Measurements from ENCODE around the gene PRPSAP2. TPM values are rescaled to one million over a fixed set of nuclear protein-coding genes. Genes with fewer than 3 reads are reported as not detected.

The PRPSAP2 gene
- total and polyA plus RNA-seq, 2 donors (not counting 1 experiment from before 2014, with no cell fraction given) = 27.1 to 58.8 TPM

GRCh38 chr17:18848501-18848900 is 9.4 kb upstream of the PRPSAP2 start:
- no peak for TF ChIP-seq EZH2 (IDR thresholded peaks at IDR 0.05; ENCODE audit: borderline replicate concordance, insufficient read depth, low read depth, low read length, poor library complexity, severe bottlenecking)
- no peak for TF ChIP-seq CTCF (IDR thresholded peaks at IDR 0.05)
- peaks cover 2% of the 10 kb centered on the region for H3K4me1 Mint-ChIP-seq
- H3K27me3 ChIP-seq (replicated peaks in 1 of 4; ENCODE audit: control extremely low read depth in 1 of 4, control insufficient read depth in 3 of 4, insufficient read depth in 4 of 4, low read length in 3 of 4) = no peaks in the 10 kb centered on the region
- no peaks in the 10 kb centered on the region for H3K79me2 ChIP-seq (ENCODE audit: control insufficient read depth, insufficient read depth, low read length)
- no peaks in the 10 kb centered on the region for H3K9me3 Mint-ChIP-seq (ENCODE audit: insufficient read depth)
- no peaks in the 10 kb centered on the region for H3K9me3 ChIP-seq (ENCODE audit: control extremely low read depth in 1 of 3, control insufficient read depth in 2 of 3, insufficient read depth in 1 of 3, low read length in 2 of 3)
- CTCF ChIA-PET = no interaction called here
- no peak overlapping the region for H2AFZ ChIP-seq (ENCODE audit: insufficient read depth, low read depth, low read length, poor library complexity, severe bottlenecking)
- no peak overlapping the region for H3K27ac ChIP-seq (ENCODE audit: low read length in 2 of 2)
- H3K36me3 ChIP-seq (replicated peaks in 1 of 2; ENCODE audit: control extremely low read depth in 1 of 2, control insufficient read depth in 1 of 2, extremely low read depth in 1 of 2, insufficient read depth in 2 of 2, low read length in 1 of 2) = no peaks in the 10 kb centered on the region
- intact Hi-C loops (cut with micrococcal nuclease) = no loop called here
- no peak overlapping the region for H3K27ac Mint-ChIP-seq
- no peak overlapping the region for H3K4me3 ChIP-seq (ENCODE audit: control extremely low read depth in 1 of 5, extremely low read depth in 1 of 5, insufficient read depth in 1 of 5, low read depth in 2 of 5, low read length in 4 of 5)
- H3K27me3 Mint-ChIP-seq = no peaks in the 10 kb centered on the region
- no peaks in the 10 kb centered on the region for H3K4me1 ChIP-seq (ENCODE audit: control insufficient read depth in 2 of 2, insufficient read depth in 2 of 2, low read length in 2 of 2)
- no peak overlapping the region for H3K9ac ChIP-seq (ENCODE audit: low read length)
- POLR2A ChIA-PET = no interaction called here
- H3K4me2 ChIP-seq (replicated peaks; ENCODE audit: low read depth, low read length, poor library complexity, severe bottlenecking) = no peak overlapping the region
- WGBS (ENCODE audit: insufficient coverage) = 100% methylated on average over 4 of the region's 6 CpGs
- no peak for ATAC-seq (ENCODE audit: low read depth)
- no peaks in the 10 kb centered on the region for H4K20me1 ChIP-seq (ENCODE audit: control insufficient read depth, insufficient read depth, low read length, poor library complexity, severe bottlenecking)
- no peak for DNase-seq
- H3K4me3 Mint-ChIP-seq = no peak overlapping the region

DNA sequence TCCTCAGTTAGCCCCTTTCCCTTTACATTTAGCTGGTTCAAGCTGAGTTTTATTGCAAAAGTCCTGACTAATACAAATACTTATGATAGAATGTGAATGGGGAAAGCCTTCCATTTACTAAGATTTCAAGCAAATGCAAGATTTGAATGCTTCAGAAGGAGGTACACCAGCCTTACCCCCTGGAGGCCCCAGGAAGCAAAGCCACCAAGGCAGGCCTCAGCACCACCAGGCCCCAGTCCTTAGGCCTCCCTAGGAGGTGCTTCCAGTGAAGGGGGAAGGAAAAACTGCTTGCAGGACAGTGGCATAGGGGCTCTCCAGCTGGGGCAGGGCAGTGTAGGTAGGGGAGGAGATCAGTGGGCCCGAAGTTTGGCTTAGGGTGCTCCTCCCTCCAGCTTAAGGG is 7.3 kb upstream of the PRPSAP2 start:
- H3K27ac Mint-ChIP-seq = no peak overlapping the region
- intact Hi-C loops (cut with micrococcal nuclease) = loop anchor here (10.0 kb wide), 2 partner anchors 54 to 524 kb away; partner anchors contain the start of gene MAPK7

More for the DNA sequence above, 7.3 kb upstream of the PRPSAP2 start:
- WGBS (ENCODE audit: insufficient coverage) = 94% methylated on average over 1 of the region's 1 CpG
- H4K20me1 ChIP-seq (ENCODE audit: control insufficient read depth, insufficient read depth, low read length, poor library complexity, severe bottlenecking) = no peaks in the 10 kb centered on the region
- no peak overlapping the region for H3K27ac ChIP-seq (ENCODE audit: low read length in 2 of 2)
- peaks cover 3% of the 10 kb centered on the region for H3K79me2 ChIP-seq (ENCODE audit: control insufficient read depth, insufficient read depth, low read length)
- no peak overlapping the region for H3K4me3 Mint-ChIP-seq
- H3K4me2 ChIP-seq (replicated peaks; ENCODE audit: low read depth, low read length, poor library complexity, severe bottlenecking) = no peak overlapping the region
- H3K27me3 ChIP-seq (replicated peaks in 1 of 4; ENCODE audit: control extremely low read depth in 1 of 4, control insufficient read depth in 3 of 4, insufficient read depth in 4 of 4, low read length in 3 of 4) = no peaks in the 10 kb centered on the region
- peaks cover 11% of the 10 kb centered on the region for H3K4me1 Mint-ChIP-seq
- H2AFZ ChIP-seq (ENCODE audit: insufficient read depth, low read depth, low read length, poor library complexity, severe bottlenecking) = no peak overlapping the region
- no peak overlapping the region for H3K9ac ChIP-seq (ENCODE audit: low read length)
- POLR2A ChIA-PET = no interaction called here
- H3K9me3 ChIP-seq (ENCODE audit: control extremely low read depth in 1 of 3, control insufficient read depth in 2 of 3, insufficient read depth in 1 of 3, low read length in 2 of 3) = no peaks in the 10 kb centered on the region
- H3K36me3 ChIP-seq (replicated peaks in 1 of 2; ENCODE audit: control extremely low read depth in 1 of 2, control insufficient read depth in 1 of 2, extremely low read depth in 1 of 2, insufficient read depth in 2 of 2, low read length in 1 of 2) = no peaks in the 10 kb centered on the region
- H3K27me3 Mint-ChIP-seq = no peaks in the 10 kb centered on the region
- no peak overlapping the region for H3K4me3 ChIP-seq (ENCODE audit: control extremely low read depth in 1 of 5, extremely low read depth in 1 of 5, insufficient read depth in 1 of 5, low read depth in 2 of 5, low read length in 4 of 5)
- CTCF ChIA-PET = interaction anchor here (0.9 kb wide), 1 partner anchor 8 kb away, joined by 3 read pairs; no protein-coding TSS in a partner anchor
- ATAC-seq (ENCODE audit: low read depth) (no peak), DNase-seq (no peak)
- H3K9me3 Mint-ChIP-seq (ENCODE audit: insufficient read depth) = no peaks in the 10 kb centered on the region
- peaks cover 4 to 8% of the 10 kb centered on the region in 2 donors for H3K4me1 ChIP-seq (ENCODE audit: control insufficient read depth in 2 of 2, insufficient read depth in 2 of 2, low read length in 2 of 2)
- no peak for TF ChIP-seq EZH2 (IDR thresholded peaks at IDR 0.05; ENCODE audit: borderline replicate concordance, insufficient read depth, low read depth, low read length, poor library complexity, severe bottlenecking)
- no peak for TF ChIP-seq CTCF (IDR thresholded peaks at IDR 0.05)

Measured in B cell (primary cell).